AG09309 (cell line): ENCODE measurements around the gene PIK3R5.

ENCODE experiments used
- DNase-seq: peaks from one replicate; pipeline ENCODE4 v3.0.0-alpha.2; 2010; ENCODE audit warnings: low read depth
- H3K4me3 ChIP-seq: 2 replicates; pipeline ENCODE4 v1.5.1; 2011; ENCODE audit warnings: mild to moderate bottlenecking, low read depth, low read length, moderate library complexity; ENCODE audit not compliant: control insufficient read depth
- CTCF ChIP-seq: IDR thresholded peaks from 2 replicates; pipeline ENCODE4 v1.5.1; 2011; ENCODE audit warnings: mild to moderate bottlenecking, low read depth, low read length, inconsistent platforms; ENCODE audit not compliant: insufficient read depth, control insufficient read depth; ENCODE audit errors: missing control alignments

The PIK3R5 gene

GRCh38 chr17:8877984-8878383 lies 87.5 kb downstream of the PIK3R5 start:
- DNase-seq, result no peak
- TF ChIP-seq CTCF, result no peak
- no peak overlapping the region for H3K4me3 ChIP-seq

- no peak overlapping the region for H3K4me3 ChIP-seq
- DNase-seq, result no peak
- no peak for TF ChIP-seq CTCF
These were observed 89.5 kb downstream of the PIK3R5 start for GRCh38 chr17:8875957-8876356.

- TF ChIP-seq CTCF, result no peak
- no peak overlapping the region for H3K4me3 ChIP-seq
- no peak for DNase-seq
These were observed 90.1 kb downstream of the PIK3R5 start for GRCh38 chr17:8875436-8875835.

- no peak for DNase-seq
- no peak for TF ChIP-seq CTCF
- H3K4me3 ChIP-seq, result no peak overlapping the region
These were observed 91.4 kb downstream of the PIK3R5 start for GRCh38 chr17:8873801-8874715.

GRCh38 chr17:8872705-8873435 lies 92.6 kb downstream of the PIK3R5 start:
- TF ChIP-seq CTCF, result no peak
- no peak overlapping the region for H3K4me3 ChIP-seq
- DNase-seq, result no peak

- no peak for DNase-seq
- H3K4me3 ChIP-seq, result no peak overlapping the region
- no peak for TF ChIP-seq CTCF
These were observed 93.3 kb downstream of the PIK3R5 start for GRCh38 chr17:8872036-8872704.
